Measurements from ENCODE around the gene AFF3. TPM values are rescaled to one million over a fixed set of nuclear protein-coding genes. Genes with fewer than 3 reads are reported as not detected.

AFF3 gene
- total and polyA plus RNA-seq, 10 donors, result 6.0 to 92.2 (median 64.0) TPM

DNA sequence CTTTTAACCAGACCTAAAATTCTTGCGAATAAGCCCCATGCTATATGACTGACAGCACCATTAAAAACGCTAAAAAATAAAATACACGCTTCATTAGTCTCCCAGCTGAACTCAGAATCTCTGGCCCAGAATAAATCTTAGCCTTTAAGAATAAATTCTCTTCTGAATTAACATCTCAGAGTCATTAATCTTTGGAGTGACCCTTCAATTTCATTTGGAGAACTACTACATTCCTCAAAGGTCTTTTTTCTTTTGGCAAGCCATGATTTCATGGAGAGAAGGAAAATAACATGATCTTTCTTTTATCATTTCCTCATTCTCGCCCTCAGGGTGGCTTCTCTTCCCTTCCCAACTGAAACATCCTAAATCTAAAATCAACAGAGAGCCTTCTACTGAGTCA is 259.0 kb downstream of the AFF3 start:
- 64 to 83% (median 71%) methylated on average over 4 of the region's 4 CpGs for WGBS, 5 donors
- DNase-seq, result no peak
- no peaks in the 10 kb centered on the region for H3K9me3 ChIP-seq
- H3K4me3 ChIP-seq, result no peak overlapping the region
- no peaks in the 10 kb centered on the region for H3K27me3 ChIP-seq (replicated peaks in 1 of 7)
- TF ChIP-seq, protein P1, sequence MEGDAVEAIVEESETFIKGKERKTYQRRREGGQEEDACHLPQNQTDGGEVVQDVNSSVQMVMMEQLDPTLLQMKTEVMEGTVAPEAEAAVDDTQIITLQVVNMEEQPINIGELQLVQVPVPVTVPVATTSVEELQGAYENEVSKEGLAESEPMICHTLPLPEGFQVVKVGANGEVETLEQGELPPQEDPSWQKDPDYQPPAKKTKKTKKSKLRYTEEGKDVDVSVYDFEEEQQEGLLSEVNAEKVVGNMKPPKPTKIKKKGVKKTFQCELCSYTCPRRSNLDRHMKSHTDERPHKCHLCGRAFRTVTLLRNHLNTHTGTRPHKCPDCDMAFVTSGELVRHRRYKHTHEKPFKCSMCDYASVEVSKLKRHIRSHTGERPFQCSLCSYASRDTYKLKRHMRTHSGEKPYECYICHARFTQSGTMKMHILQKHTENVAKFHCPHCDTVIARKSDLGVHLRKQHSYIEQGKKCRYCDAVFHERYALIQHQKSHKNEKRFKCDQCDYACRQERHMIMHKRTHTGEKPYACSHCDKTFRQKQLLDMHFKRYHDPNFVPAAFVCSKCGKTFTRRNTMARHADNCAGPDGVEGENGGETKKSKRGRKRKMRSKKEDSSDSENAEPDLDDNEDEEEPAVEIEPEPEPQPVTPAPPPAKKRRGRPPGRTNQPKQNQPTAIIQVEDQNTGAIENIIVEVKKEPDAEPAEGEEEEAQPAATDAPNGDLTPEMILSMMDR (IDR thresholded peaks at IDR 0.05 in 8 of 11, conservative IDR thresholded peaks at IDR 0.05 in 3 of 11), result no peak
- no peak for TF ChIP-seq POLR2AphosphoS5 (IDR thresholded peaks at IDR 0.05)
- no peak for TF ChIP-seq POLR2A (IDR thresholded peaks at IDR 0.05)
- H3K4me1 ChIP-seq, result peaks cover 4 to 59% (median 23%) of the 10 kb centered on the region in 6 donors
- intact Hi-C loops (cut with DNase I; ENCODE audit: low total_unique reads), result no loop called here
- H3K27ac ChIP-seq, result no peak overlapping the region
- no peaks in the 10 kb centered on the region for H3K36me3 ChIP-seq

DNA sequence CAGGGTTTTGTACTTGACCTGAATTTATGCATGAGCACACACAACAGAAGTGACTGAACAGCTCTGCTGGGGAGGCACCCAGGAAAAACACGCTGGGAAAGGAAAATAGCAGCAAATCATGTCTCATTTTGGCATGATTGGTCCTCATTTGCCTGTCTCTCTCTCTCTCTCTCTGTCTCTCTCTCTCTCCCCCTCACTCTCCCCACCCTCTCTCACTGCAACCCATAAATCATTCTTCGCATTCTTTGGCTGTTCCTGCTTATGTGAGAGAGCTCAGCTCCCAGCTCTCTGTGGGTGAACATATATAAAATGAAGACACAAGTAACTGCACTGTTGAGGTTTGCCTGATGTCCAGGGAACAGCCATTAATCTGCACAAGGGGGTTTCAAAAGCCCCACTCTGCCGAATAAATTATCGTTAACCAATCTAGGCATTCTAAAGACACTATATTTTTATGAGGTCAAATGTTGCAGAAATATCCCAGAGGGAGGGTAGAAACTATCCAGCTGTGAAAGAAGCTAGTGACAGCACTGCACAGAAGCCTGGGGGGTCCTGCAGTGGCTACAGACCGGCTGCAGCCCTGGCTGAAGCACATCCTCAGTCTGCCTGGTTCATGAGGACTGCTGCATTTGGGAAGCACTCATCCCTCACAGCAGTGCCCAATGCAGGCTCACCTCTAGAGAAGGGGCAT is 260.3 kb downstream of the AFF3 start:
- WGBS, 5 donors, result 35 to 59% (median 48%) methylated on average over 5 of the region's 5 CpGs
- Histone ChIP-seq H3K27ac (peak overlapping the region in 1 of 8 donors; percentile 14), H3K4me1 (peaks cover 10 to 70% (median 31%) of the 10 kb centered on the region in 6 donors), H3K36me3 (no peaks in the 10 kb centered on the region), H3K27me3 (replicated peaks in 1 of 7) (no peaks in the 10 kb centered on the region), H3K9me3 (no peaks in the 10 kb centered on the region), H3K4me3 (no peak overlapping the region)
- TF ChIP-seq, protein P1 (IDR thresholded peaks at IDR 0.05 in 8 of 11, conservative IDR thresholded peaks at IDR 0.05 in 3 of 11), result no peak
- TF ChIP-seq POLR2A (IDR thresholded peaks at IDR 0.05) (no peak), POLR2AphosphoS5 (IDR thresholded peaks at IDR 0.05) (no peak)
- intact Hi-C loops (cut with DNase I; ENCODE audit: low total_unique reads), result no loop called here
- no peak for DNase-seq

DNA sequence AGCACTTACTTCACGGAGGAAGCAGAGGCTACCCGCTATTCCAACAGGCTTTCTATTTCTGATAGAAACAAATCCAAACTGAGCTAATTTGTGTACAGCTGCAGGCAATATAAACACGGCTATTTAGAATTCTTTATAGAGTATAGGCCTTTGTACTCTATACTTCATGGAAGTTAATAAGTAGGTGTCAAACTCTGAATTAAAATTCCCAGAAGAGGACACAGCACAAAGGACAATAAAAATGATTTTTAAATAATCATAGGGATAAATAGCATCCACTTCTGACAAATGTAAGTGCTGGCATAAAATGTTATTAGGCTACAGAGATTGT is 261.5 kb downstream of the AFF3 start:
- DNase-seq, result no peak
- Histone ChIP-seq H3K4me3 (no peak overlapping the region), H3K27ac (no peak overlapping the region), H3K4me1 (peaks cover 10 to 70% (median 31%) of the 10 kb centered on the region in 6 donors), H3K27me3 (replicated peaks in 1 of 7) (no peaks in the 10 kb centered on the region), H3K36me3 (no peaks in the 10 kb centered on the region), H3K9me3 (no peaks in the 10 kb centered on the region)
- 77 to 83% (median 81%) methylated on average over 3 of the region's 3 CpGs for WGBS, 5 donors
- intact Hi-C loops (cut with DNase I; ENCODE audit: low total_unique reads), result no loop called here
- TF ChIP-seq POLR2AphosphoS5 (IDR thresholded peaks at IDR 0.05) (no peak), POLR2A (IDR thresholded peaks at IDR 0.05) (no peak)
- TF ChIP-seq, protein P1 (IDR thresholded peaks at IDR 0.05 in 8 of 11, conservative IDR thresholded peaks at IDR 0.05 in 3 of 11), result no peak

DNA sequence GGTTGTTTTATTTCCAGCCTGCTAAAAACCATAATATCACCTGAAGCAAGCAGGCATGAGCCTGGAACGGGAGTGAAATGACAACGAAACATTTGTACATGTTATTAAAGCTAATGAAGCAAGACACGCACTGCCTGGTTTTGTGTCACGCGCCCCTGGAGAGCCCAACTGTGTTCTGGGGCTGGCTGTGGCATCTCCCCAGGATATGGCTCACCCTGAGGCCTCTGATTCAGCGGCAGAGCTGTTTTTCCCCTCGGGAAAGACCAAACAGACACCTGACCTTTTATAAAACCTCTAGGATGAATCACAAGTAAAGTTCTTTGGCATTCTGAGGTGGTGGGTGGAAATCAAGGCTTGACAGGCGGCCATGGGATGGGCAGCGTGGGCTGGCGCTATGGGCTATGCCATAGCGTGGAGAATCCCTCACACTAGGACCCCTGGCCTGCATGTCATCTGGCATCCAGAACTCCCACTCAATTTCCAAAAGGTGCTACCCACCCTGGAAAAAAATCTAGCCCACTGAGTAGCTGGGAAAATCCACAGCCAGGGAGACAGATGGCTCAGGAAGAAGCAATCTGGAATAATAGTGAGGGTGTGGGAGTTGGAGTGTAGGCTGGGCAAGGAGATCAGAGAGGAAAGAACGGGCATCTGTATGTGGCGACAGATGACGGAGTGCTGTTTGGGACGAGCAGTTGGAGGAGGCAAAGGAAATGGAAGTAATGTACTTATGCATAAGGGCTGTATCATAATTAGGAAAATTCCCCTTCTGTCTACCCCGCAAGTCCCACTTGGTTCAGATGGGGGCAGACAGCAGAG is 262.0 kb downstream of the AFF3 start:
- DNase-seq, result no peak
- intact Hi-C loops (cut with DNase I; ENCODE audit: low total_unique reads), result no loop called here
- WGBS, 5 donors, result 84 to 88% (median 87%) methylated on average over 16 of the region's 16 CpGs
- Histone ChIP-seq H3K36me3 (no peaks in the 10 kb centered on the region), H3K27me3 (replicated peaks in 1 of 7) (no peaks in the 10 kb centered on the region), H3K4me3 (no peak overlapping the region), H3K4me1 (peaks cover 10 to 70% (median 31%) of the 10 kb centered on the region in 6 donors), H3K9me3 (no peaks in the 10 kb centered on the region), H3K27ac (no peak overlapping the region)
- TF ChIP-seq POLR2A (IDR thresholded peaks at IDR 0.05) (no peak), POLR2AphosphoS5 (IDR thresholded peaks at IDR 0.05) (no peak)
- TF ChIP-seq, protein P1 (IDR thresholded peaks at IDR 0.05 in 8 of 11, conservative IDR thresholded peaks at IDR 0.05 in 3 of 11), result no peak

All from spleen (tissue), 11 donors.